Muscle of leg (tissue), 11 donors: Measurements from ENCODE around the gene DSE. TPM values are rescaled to one million over a fixed set of nuclear protein-coding genes. Genes with fewer than 3 reads are reported as not detected.
A peak's percentile ranks its signal among the peaks of the same experiment; 100 is the strongest.

Source experiments
- DNase-seq: peaks from one replicate; pipeline ENCODE4 v3.0.0; 2013
- H3K27ac ChIP-seq: one replicate; pipeline ENCODE4 v1.5.1; 2013; ENCODE audit warnings: mild to moderate bottlenecking, low read length, control low read depth
- H3K27me3 ChIP-seq: one replicate; pipeline ENCODE4 v1.6.1; 2013; ENCODE audit warnings: low read length; ENCODE audit not compliant: control insufficient read depth, insufficient read depth
- H3K36me3 ChIP-seq: one replicate; pipeline ENCODE4 v1.6.1; 2013; ENCODE audit warnings: low read length; ENCODE audit not compliant: control insufficient read depth, insufficient read depth
- H3K4me1 ChIP-seq: one replicate; pipeline ENCODE4 v1.6.1; 2013; ENCODE audit warnings: low read length; ENCODE audit not compliant: control insufficient read depth, insufficient read depth
- H3K4me3 ChIP-seq: one replicate; pipeline ENCODE4 v1.5.1; 2013; ENCODE audit warnings: low read length, control low read depth
- H3K9me3 ChIP-seq: replicated peaks from 2 replicates; pipeline ENCODE4 v1.6.1; 2013; ENCODE audit warnings: low read depth, low read length; ENCODE audit not compliant: control insufficient read depth
- WGBS: methylation state at CpG from one replicate; pipeline ENCODE4 v1.1.5; 2013; ENCODE audit warnings: missing lambda C conversion rate; ENCODE audit not compliant: insufficient coverage; 5-methylcytosine and 5-hydroxymethylcytosine counted together
- polyA plus RNA-seq, 8 donors: library from polyadenylated mRNA; unstranded; fragments of 120-200 nt; gene quantifications; one replicate each; pipeline versions ENCODE4 v1.2.1 to v1.2.3, GENCODE V29; 2013; ENCODE audit warnings: inconsistent platforms in 1 of 8, low replicate concordance in 1 of 8; ENCODE audit not compliant: insufficient read length in 8 of 8, insufficient read depth in 1 of 8
- total RNA-seq: library from RNA; stranded (reverse); fragments of 120-200 nt; gene quantifications from one replicate; pipeline ENCODE4 v1.2.4, GENCODE V29; 2013

DSE gene
- total and polyA plus RNA-seq, 9 donors, result 23.7 to 42.3 (median 29.8) TPM

DNA sequence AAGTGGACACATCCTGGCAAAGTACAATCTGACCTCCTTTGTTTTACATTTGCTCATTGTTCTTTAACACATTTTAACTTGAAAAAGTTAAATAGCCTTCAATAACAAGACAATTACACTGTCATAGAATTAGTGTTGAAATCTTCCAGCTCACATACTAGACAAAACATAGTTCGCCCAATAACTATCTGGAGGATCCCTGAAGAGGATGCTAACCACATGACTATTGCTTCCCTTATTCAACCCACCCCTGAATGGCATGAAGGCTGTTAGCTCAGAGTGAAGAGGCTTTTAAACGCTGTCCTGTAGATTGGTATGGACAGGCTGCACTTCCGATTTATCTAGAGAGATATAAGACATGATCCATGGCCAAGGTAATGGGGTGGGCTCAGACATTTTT is 15.0 kb upstream of the DSE start:
- Histone ChIP-seq H3K27me3 (no peaks in the 10 kb centered on the region), H3K4me3 (no peak overlapping the region), H3K36me3 (no peaks in the 10 kb centered on the region), H3K9me3 (no peaks in the 10 kb centered on the region), H3K27ac (no peak overlapping the region), H3K4me1 (no peaks in the 10 kb centered on the region)
- 93% methylated on average over 2 of the region's 3 CpGs for WGBS
- no peak for DNase-seq

DNA sequence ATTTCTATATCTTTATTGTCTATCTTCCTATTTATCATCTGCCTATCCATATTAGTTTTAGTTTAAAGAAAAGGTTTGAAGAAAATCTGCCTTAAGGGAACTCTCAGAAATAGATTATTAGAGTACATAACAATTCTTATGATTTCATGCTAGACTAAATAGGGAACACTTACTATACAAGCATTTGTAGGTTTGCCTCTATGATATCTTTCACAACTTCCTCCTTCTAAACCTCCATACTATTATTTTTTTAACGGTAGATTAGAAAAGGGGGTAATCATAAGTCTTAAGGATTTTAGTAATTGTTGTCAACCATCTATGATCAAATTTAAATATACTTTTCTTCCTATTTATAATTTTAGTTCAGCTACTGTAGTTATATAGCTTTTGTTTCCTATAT is 11.6 kb upstream of the DSE start:
- no peak for DNase-seq
- no peaks in the 10 kb centered on the region for H3K27me3 ChIP-seq
- no peak overlapping the region for H3K4me3 ChIP-seq
- H3K27ac ChIP-seq, result no peak overlapping the region
- no peaks in the 10 kb centered on the region for H3K9me3 ChIP-seq
- no peaks in the 10 kb centered on the region for H3K36me3 ChIP-seq
- no CpG with 5 or more reads among the region's 1 CpG for WGBS
- no peaks in the 10 kb centered on the region for H3K4me1 ChIP-seq

- no peak for DNase-seq
- Histone ChIP-seq H3K4me3 (no peak overlapping the region), H3K9me3 (no peaks in the 10 kb centered on the region), H3K4me1 (no peaks in the 10 kb centered on the region), H3K27ac (no peak overlapping the region), H3K36me3 (no peaks in the 10 kb centered on the region), H3K27me3 (no peaks in the 10 kb centered on the region)
- WGBS, result no CpG with 5 or more reads among the region's 2 CpGs
Measured at GRCh38 chr6:116359835-116360234, 10.9 kb upstream of the DSE start.

DNA sequence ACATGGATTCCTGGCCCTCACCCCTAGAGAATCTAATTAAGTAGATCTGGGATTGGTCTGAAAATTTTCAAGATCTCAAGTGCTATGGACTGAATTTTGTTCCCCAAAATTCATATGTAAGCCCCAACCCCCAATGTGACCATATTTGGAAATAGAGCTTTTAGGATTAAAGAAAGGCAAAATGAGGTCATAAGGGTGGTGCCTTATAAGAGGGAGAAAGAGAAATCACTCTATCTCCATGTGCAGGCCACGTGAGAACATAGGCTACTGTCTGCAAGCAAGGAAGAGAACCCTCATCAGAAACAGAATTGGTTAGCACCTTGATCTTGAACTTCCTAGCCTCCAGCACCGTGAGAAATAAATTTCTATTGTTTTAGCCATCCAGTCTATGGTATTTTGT is 8.5 kb upstream of the DSE start:
- H3K4me1 ChIP-seq, result no peaks in the 10 kb centered on the region
- no peaks in the 10 kb centered on the region for H3K27me3 ChIP-seq
- WGBS, result 80% methylated on average over 1 of the region's 2 CpGs

DNA sequence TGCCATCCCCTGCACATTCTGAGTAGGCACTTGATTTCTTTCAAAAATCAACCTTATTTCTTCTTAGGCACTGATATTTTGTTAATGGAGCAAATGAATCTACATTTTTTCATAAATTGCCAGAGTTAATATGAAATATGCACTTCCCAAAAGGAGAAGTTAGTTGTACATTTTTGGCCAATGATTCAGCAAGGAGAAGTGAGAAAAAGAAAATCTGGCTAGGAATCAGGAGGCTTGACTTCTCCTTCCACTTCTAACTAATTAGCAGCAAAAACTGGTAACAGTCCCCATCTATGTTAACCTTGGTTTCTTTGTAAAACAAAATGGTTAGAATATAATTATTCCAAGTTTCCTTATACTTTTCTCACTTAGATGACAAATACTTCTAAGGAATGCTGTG is 7.0 kb upstream of the DSE start:
- Histone ChIP-seq H3K27ac (no peak overlapping the region), H3K4me1 (no peaks in the 10 kb centered on the region), H3K36me3 (no peaks in the 10 kb centered on the region), H3K27me3 (no peaks in the 10 kb centered on the region), H3K4me3 (no peak overlapping the region), H3K9me3 (no peaks in the 10 kb centered on the region)
- DNase-seq, result peak; percentile 52

More for the DNA sequence above, 8.5 kb upstream of the DSE start:
- no peak overlapping the region for H3K27ac ChIP-seq
- no peak overlapping the region for H3K4me3 ChIP-seq
- DNase-seq, result no peak
- H3K9me3 ChIP-seq, result no peaks in the 10 kb centered on the region
- H3K36me3 ChIP-seq, result no peaks in the 10 kb centered on the region

GRCh38 chr6:116364321-116364720 is 6.4 kb upstream of the DSE start:
- H3K27me3 ChIP-seq, result no peaks in the 10 kb centered on the region
- H3K36me3 ChIP-seq, result no peaks in the 10 kb centered on the region
- no peak overlapping the region for H3K27ac ChIP-seq
- no peaks in the 10 kb centered on the region for H3K9me3 ChIP-seq
- no peaks in the 10 kb centered on the region for H3K4me1 ChIP-seq
- no CpG with 5 or more reads among the region's 2 CpGs for WGBS
- no peak for DNase-seq
- H3K4me3 ChIP-seq, result no peak overlapping the region

- Histone ChIP-seq H3K27me3 (no peaks in the 10 kb centered on the region), H3K4me3 (no peak overlapping the region), H3K4me1 (peaks cover 8% of the 10 kb centered on the region), H3K9me3 (no peaks in the 10 kb centered on the region), H3K36me3 (no peaks in the 10 kb centered on the region), H3K27ac (no peak overlapping the region)
- no peak for DNase-seq
- no CpG with 5 or more reads among the region's 2 CpGs for WGBS
Measured at GRCh38 chr6:116365743-116366142, 5.0 kb upstream of the DSE start.

DNA sequence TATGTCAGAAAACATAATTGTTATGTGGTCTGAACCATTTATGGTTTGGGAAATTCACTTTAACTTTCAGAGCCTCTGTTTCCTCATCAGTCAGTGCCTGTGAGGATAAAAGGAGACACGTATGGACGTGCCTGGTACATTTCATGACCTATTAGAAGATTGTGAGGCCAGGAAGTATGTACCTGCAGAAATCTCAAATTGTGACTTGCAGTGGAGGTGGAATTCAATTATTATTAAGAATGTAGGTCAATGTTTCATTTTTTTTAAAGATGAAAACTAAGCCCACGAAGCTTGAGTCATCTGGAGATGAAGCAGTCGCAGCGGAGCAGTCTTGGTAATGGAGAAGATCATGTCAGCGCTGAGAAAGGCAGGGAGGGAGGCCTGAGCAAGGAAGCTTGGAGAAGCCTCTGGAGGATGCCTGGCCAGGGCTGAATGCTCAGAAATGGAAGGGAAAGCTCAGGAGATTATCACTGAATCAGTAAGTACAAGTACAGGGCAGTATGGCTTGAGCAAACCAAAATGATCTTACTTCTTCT is 3.9 kb upstream of the DSE start:
- peaks cover 9% of the 10 kb centered on the region for H3K4me1 ChIP-seq
- H3K27me3 ChIP-seq, result no peaks in the 10 kb centered on the region
- no peak for DNase-seq
- H3K36me3 ChIP-seq, result no peaks in the 10 kb centered on the region
- no peaks in the 10 kb centered on the region for H3K9me3 ChIP-seq
- no peak overlapping the region for H3K27ac ChIP-seq
- 89% methylated on average over 6 of the region's 6 CpGs for WGBS
- no peak overlapping the region for H3K4me3 ChIP-seq

DNA sequence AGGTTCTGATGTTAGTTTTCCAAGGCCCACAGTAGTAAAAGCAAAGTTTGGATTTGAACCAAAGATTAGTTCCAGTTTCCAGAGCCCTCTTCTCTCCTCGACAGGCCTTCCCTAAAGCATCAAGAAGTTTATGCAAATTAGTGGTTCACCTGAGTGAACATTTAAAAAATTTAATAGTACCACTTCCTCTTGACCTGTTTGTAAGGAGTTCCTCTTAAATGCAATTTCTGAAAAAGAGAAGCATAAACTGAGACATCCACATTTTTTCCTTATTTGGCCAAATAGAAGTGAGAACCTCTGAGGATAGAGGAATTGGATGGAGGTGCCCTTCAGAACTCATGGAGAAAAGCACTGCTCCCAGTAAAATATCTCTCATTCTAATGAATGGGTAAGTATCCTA is 1.2 kb upstream of the DSE start:
- DNase-seq, result no peak
- H3K27ac ChIP-seq, result peak overlapping the region; percentile 99
- peaks cover 9% of the 10 kb centered on the region for H3K4me1 ChIP-seq
- H3K36me3 ChIP-seq, result no peaks in the 10 kb centered on the region
- H3K27me3 ChIP-seq, result no peaks in the 10 kb centered on the region
- no peaks in the 10 kb centered on the region for H3K9me3 ChIP-seq
- peak overlapping the region; percentile 85 for H3K4me3 ChIP-seq
- WGBS, result no CpG with 5 or more reads among the region's 1 CpG

- no peaks in the 10 kb centered on the region for H3K27me3 ChIP-seq
- 1% methylated on average over 13 of the region's 29 CpGs for WGBS
- H3K4me1 ChIP-seq, result peaks cover 9% of the 10 kb centered on the region
- no peak for DNase-seq
- no peaks in the 10 kb centered on the region for H3K36me3 ChIP-seq
- peak overlapping the region; percentile 99 for H3K27ac ChIP-seq
- no peaks in the 10 kb centered on the region for H3K9me3 ChIP-seq
- H3K4me3 ChIP-seq, result peak overlapping the region; percentile 85
Measured at GRCh38 chr6:116369964-116370759, 585 bp upstream of the DSE start.
